CD14-positive monocyte (primary cell): ENCODE results near the gene GNAZ. TPM values are rescaled to one million over a fixed set of nuclear protein-coding genes. Genes with fewer than 3 reads are reported as not detected.

Experiments
- DNase-seq, 3 donors: peaks; one replicate each; pipeline ENCODE4 v3.0.0-alpha.2; 2011 to 2022
- H2AFZ ChIP-seq: 2 replicates; pipeline ENCODE4 v1.6.0; 2012; ENCODE audit warnings: mild to moderate bottlenecking, low read depth, low read length, inconsistent platforms; ENCODE audit not compliant: insufficient read depth, poor library complexity, severe bottlenecking
- H3K27ac ChIP-seq, 2 donors: 1 replicate in 1 of 2; 2 replicates in 1 of 2; pipeline ENCODE4 v1.5.1; 2012 to 2013; ENCODE audit warnings: low read length in 2 of 2, control low read depth in 1 of 2, inconsistent platforms in 1 of 2, low read depth in 1 of 2, mild to moderate bottlenecking in 1 of 2
- H3K27me3 ChIP-seq, 2 donors: one replicate each; pipeline versions ENCODE4 v1.6.0 to v1.6.1; 2011 to 2013; ENCODE audit warnings: low read length in 2 of 2; ENCODE audit not compliant: control insufficient read depth in 2 of 2, insufficient read depth in 2 of 2
- H3K36me3 ChIP-seq, 2 donors: replicated peaks in 1 of 2; 1 replicate in 1 of 2; 2 replicates in 1 of 2; pipeline versions ENCODE4 v1.5.1 to v1.6.1; 2012 to 2013; ENCODE audit warnings: low read length in 2 of 2, control low read depth in 1 of 2, inconsistent platforms in 1 of 2, mild to moderate bottlenecking in 1 of 2; ENCODE audit not compliant: insufficient read depth in 2 of 2, control insufficient read depth in 1 of 2
- H3K4me1 ChIP-seq, 2 donors: 1 replicate in 1 of 2; 2 replicates in 1 of 2; pipeline versions ENCODE4 v1.5.1 to v1.6.1; 2012 to 2013; ENCODE audit warnings: low read length in 2 of 2, control low read depth in 1 of 2, inconsistent platforms in 1 of 2, mild to moderate bottlenecking in 1 of 2, moderate library complexity in 1 of 2; ENCODE audit not compliant: insufficient read depth in 2 of 2, control insufficient read depth in 1 of 2
- H3K4me2 ChIP-seq: replicated peaks from 2 replicates; pipeline ENCODE3; 2012; ENCODE audit warnings: low read length, moderate library complexity, mild to moderate bottlenecking; ENCODE audit not compliant: poor library complexity, severe bottlenecking; ENCODE audit errors: extremely low read depth
- H3K4me3 ChIP-seq, 3 experiments: fragments of 200-600 bp in 1 of 3; sonication (generic) in 1 of 3; replicated peaks in 1 of 3; 1 replicate in 2 of 3; 2 replicates in 1 of 3; pipeline ENCODE4 v1.5.1; 2011 to 2013; ENCODE audit warnings: low read length in 3 of 3, mild to moderate bottlenecking in 3 of 3, control low read depth in 2 of 3, low read depth in 2 of 3, inconsistent platforms in 1 of 3, moderate library complexity in 1 of 3
- H3K79me2 ChIP-seq: 2 replicates; pipeline ENCODE4 v1.6.0; 2012; ENCODE audit warnings: mild to moderate bottlenecking, control low read depth, inconsistent platforms, low read length, moderate library complexity; ENCODE audit not compliant: insufficient read depth
- H3K9ac ChIP-seq: 2 replicates; pipeline ENCODE4 v1.6.0; 2017; ENCODE audit warnings: low read length, mild to moderate bottlenecking; ENCODE audit not compliant: insufficient read depth, poor library complexity, severe bottlenecking
- H3K9me3 ChIP-seq, 2 donors: replicated peaks in 1 of 2; 1 replicate in 1 of 2; 2 replicates in 1 of 2; pipeline versions ENCODE4 v1.5.1 to v1.6.1; 2012 to 2013; ENCODE audit warnings: low read length in 2 of 2, control low read depth in 1 of 2; ENCODE audit not compliant: control insufficient read depth in 1 of 2, insufficient read depth in 1 of 2
- H4K20me1 ChIP-seq: 2 replicates; pipeline ENCODE4 v1.6.0; 2012; ENCODE audit warnings: mild to moderate bottlenecking, low read length, control low read depth, moderate library complexity; ENCODE audit not compliant: insufficient read depth
- H3K27ac Mint-ChIP-seq, 7 donors: one replicate each; pipeline ENCODE4 v1.8.0; 2020; ENCODE audit warnings: mild to moderate bottlenecking in 7 of 7, mixed read lengths in 7 of 7, moderate library complexity in 6 of 7, inconsistent platforms in 2 of 7
- H3K27me3 Mint-ChIP-seq, 3 donors: one replicate each; pipeline ENCODE4 v1.8.0; 2021 to 2022; ENCODE audit warnings: low read depth in 3 of 3, mild to moderate bottlenecking in 3 of 3, mixed read lengths in 3 of 3, moderate library complexity in 3 of 3, inconsistent platforms in 1 of 3
- H3K36me3 Mint-ChIP-seq, 2 donors: one replicate each; pipeline ENCODE4 v1.8.0; 2020; ENCODE audit warnings: mixed read lengths in 2 of 2, inconsistent platforms in 1 of 2, mild to moderate bottlenecking in 1 of 2
- H3K4me1 Mint-ChIP-seq: one replicate; pipeline ENCODE4 v1.8.0; 2020; ENCODE audit warnings: mild to moderate bottlenecking, mixed read lengths
- H3K4me3 Mint-ChIP-seq, 2 donors: one replicate each; pipeline ENCODE4 v1.8.0; 2020; ENCODE audit warnings: mild to moderate bottlenecking in 2 of 2, mixed read lengths in 2 of 2, moderate library complexity in 1 of 2
- H3K9me3 Mint-ChIP-seq, 7 donors: one replicate each; pipeline ENCODE4 v1.8.0; 2020 to 2022; ENCODE audit warnings: mixed read lengths in 7 of 7, mild to moderate bottlenecking in 6 of 7, moderate library complexity in 6 of 7, inconsistent platforms in 2 of 7
- CTCF ChIP-seq: fragments of 200-600 bp; IDR thresholded peaks from one replicate; pipeline ENCODE4 v1.8.0; 2022; ENCODE audit warnings: antibody characterized with exemption, mild to moderate bottlenecking
- WGBS: methylation state at CpG from one replicate; pipeline ENCODE4 v1.1.5; 2013; ENCODE audit warnings: missing lambda C conversion rate; ENCODE audit not compliant: insufficient coverage; 5-methylcytosine and 5-hydroxymethylcytosine counted together
- intact Hi-C, 2 donors: fragments of 100-400 bp; cut with micrococcal nuclease; formaldehyde crosslinking; loops; one replicate each; pipeline versions ENCODE4 v1.15.0 to v1.15.1; 2023
- polyA plus RNA-seq, 3 donors: library from polyadenylated mRNA; depleted of rRNA in 1 of 3; unstranded in 2 of 3; stranded (reverse) in 1 of 3; fragments of 300-500 nt in 2 of 3; fragments of >200 nt in 1 of 3; fragmentation: Illumina TruSeq in 2 of 3; gene quantifications; 1 replicate in 2 of 3; 2 replicates in 1 of 3; pipeline ENCODE4 v1.2.3, GENCODE V29; 2012 to 2021

Gene GNAZ
- polyA plus RNA-seq, 3 donors = 0.04 to 0.05 TPM; not detected in 1

GRCh38 chr22:23159291-23159630 lies 88.9 kb downstream of the GNAZ start:
- Histone ChIP-seq H3K36me3 (no peaks in the 10 kb centered on the region), H3K9me3 (no peaks in the 10 kb centered on the region), H3K27ac (peak overlapping the region in 1 of 2 donors; percentile 44), H3K4me1 (peaks cover 20 to 25% of the 10 kb centered on the region in 2 donors), H3K27me3 (no peaks in the 10 kb centered on the region), H4K20me1 (no peaks in the 10 kb centered on the region), H3K9ac (peak overlapping the region; percentile 25), H3K4me3 (no peak overlapping the region), H3K4me2 (no peak overlapping the region), H2AFZ (no peak overlapping the region), H3K79me2 (no peaks in the 10 kb centered on the region)
- Mint-ChIP-seq H3K4me3 (no peak overlapping the region), H3K27ac (peak overlapping the region in 2 of 7 donors; percentile 28 to 78), H3K9me3 (no peaks in the 10 kb centered on the region), H3K27me3 (peaks cover 0 to 7% (median 3%) of the 10 kb centered on the region in 3 donors), H3K36me3 (no peaks in the 10 kb centered on the region), H3K4me1 (peaks cover 18% of the 10 kb centered on the region)
- DNase-seq = peak in 2 of 3 donors; percentile 66 to 82
- WGBS = 29% methylated on average over 4 of the region's 6 CpGs
- intact Hi-C loops = no loop called here
- TF ChIP-seq CTCF = no peak

GRCh38 chr22:23161029-23161428 lies 90.7 kb downstream of the GNAZ start:
- Mint-ChIP-seq H3K27me3 (peaks cover 0 to 7% (median 1%) of the 10 kb centered on the region in 3 donors), H3K36me3 (no peaks in the 10 kb centered on the region), H3K4me3 (no peak overlapping the region), H3K4me1 (peaks cover 17% of the 10 kb centered on the region), H3K27ac (peak overlapping the region in 2 of 7 donors; percentile 6 to 52), H3K9me3 (peaks cover 0 to 4% (median 2%) of the 10 kb centered on the region in 7 donors)
- no peaks in the 10 kb centered on the region for H3K79me2 ChIP-seq
- H3K4me1 ChIP-seq = peaks cover 20 to 23% of the 10 kb centered on the region in 2 donors
- H3K9me3 ChIP-seq = no peaks in the 10 kb centered on the region
- H3K4me2 ChIP-seq = no peak overlapping the region
- no peak for DNase-seq
- WGBS = 92% methylated on average over 4 of the region's 4 CpGs
- no peaks in the 10 kb centered on the region for H3K36me3 ChIP-seq
- H4K20me1 ChIP-seq = no peaks in the 10 kb centered on the region
- no peak overlapping the region for H3K4me3 ChIP-seq
- TF ChIP-seq CTCF = no peak
- intact Hi-C loops = no loop called here
- H3K9ac ChIP-seq = no peak overlapping the region
- no peak overlapping the region for H3K27ac ChIP-seq
- H3K27me3 ChIP-seq = no peaks in the 10 kb centered on the region
- H2AFZ ChIP-seq = no peak overlapping the region
